K562 (cell line): ENCODE measurements around the gene APOC1. TPM values are rescaled to one million over a fixed set of nuclear protein-coding genes. Genes with fewer than 3 reads are reported as not detected.

Source experiments
- ARID4B ChIP-seq: sonication (generic); formaldehyde crosslinking; IDR thresholded peaks from 2 replicates; pipeline ENCODE4 v1.8.0; 2022; ENCODE audit warnings: mild to moderate bottlenecking, missing genetic modification reagents
- CBX1 ChIP-seq: sonication (generic); IDR thresholded peaks from 2 replicates; pipeline ENCODE4 v1.6.1; 2016; ENCODE audit warnings: antibody characterized with exemption, low read depth, mild to moderate bottlenecking
- HMGXB4 ChIP-seq: sonication (generic); formaldehyde crosslinking; IDR thresholded peaks from 2 replicates; pipeline ENCODE4 v1.8.1; 2023; ENCODE audit warnings: mild to moderate bottlenecking, missing genetic modification reagents
- KDM5B ChIP-seq: fragments of 200-600 bp; sonication (generic); IDR thresholded peaks from 2 replicates; pipeline ENCODE4 v1.6.1; 2012; ENCODE audit warnings: low read depth, mild to moderate bottlenecking, moderate library complexity, low read length, control low read depth, inconsistent platforms; ENCODE audit not compliant: insufficient replicate concordance
- KLF13 ChIP-seq: fragments of 450-650 bp; IDR thresholded peaks from 2 replicates; pipeline ENCODE4 v1.6.1; 2016; ENCODE audit warnings: missing genetic modification characterization, low read depth, mild to moderate bottlenecking, missing compliant biosample characterization, moderate library complexity, borderline replicate concordance
- MAZ ChIP-seq, 2 experiments: fragments of 450-650 bp in 1 of 2; sonication (generic) in 1 of 2; formaldehyde crosslinking; IDR thresholded peaks in 1 of 2; conservative IDR thresholded peaks in 1 of 2; 2 replicates each; pipeline versions ENCODE4 v1.4.0 to v1.5.0; 2020; ENCODE audit warnings: mild to moderate bottlenecking in 1 of 2, missing genetic modification reagents in 1 of 2
- MTA2 ChIP-seq: fragments of 450-650 bp; IDR thresholded peaks from 2 replicates; pipeline ENCODE4 v1.6.1; 2016; ENCODE audit warnings: low read depth
- NEUROD1 ChIP-seq: fragments of 150-350 bp; IDR thresholded peaks from 2 replicates; pipeline ENCODE4 v1.6.1; 2014; ENCODE audit warnings: borderline replicate concordance, low read length, low read depth; ENCODE audit not compliant: partially characterized antibody
- NFYB ChIP-seq: IDR thresholded peaks from 2 replicates; pipeline ENCODE4 v1.6.1; 2011; ENCODE audit warnings: mild to moderate bottlenecking, moderate library complexity; ENCODE audit not compliant: insufficient read length; ENCODE audit errors: extremely low read depth
- NRF1 ChIP-seq, 2 experiments: fragments of 450-650 bp; IDR thresholded peaks in 1 of 2; conservative IDR thresholded peaks in 1 of 2; 2 replicates each; pipeline ENCODE4 v1.6.1; 2014; ENCODE audit warnings: mild to moderate bottlenecking in 2 of 2
- POLR2B ChIP-seq: fragments of 450-650 bp; IDR thresholded peaks from 2 replicates; pipeline ENCODE4 v1.6.1; 2018; ENCODE audit warnings: low read depth; ENCODE audit not compliant: partially characterized antibody
- RBM25 ChIP-seq: fragments of 200-400 bp; formaldehyde crosslinking; IDR thresholded peaks from 2 replicates; pipeline ENCODE4 v1.6.1; 2018; ENCODE audit warnings: low read length, low read depth, moderate library complexity; ENCODE audit not compliant: severe bottlenecking
- RNF2 ChIP-seq: sonication (generic); IDR thresholded peaks from 2 replicates; pipeline ENCODE4 v1.6.1; 2016
- SUPT5H ChIP-seq: fragments of 450-650 bp; IDR thresholded peaks from 2 replicates; pipeline ENCODE4 v1.6.1; 2016
- TARDBP ChIP-seq: fragments of 450-650 bp; IDR thresholded peaks from 2 replicates; pipeline ENCODE4 v1.6.1; 2016
- THRA ChIP-seq: fragments of 450-650 bp; IDR thresholded peaks from 2 replicates; pipeline ENCODE4 v1.6.1; 2017; ENCODE audit warnings: mild to moderate bottlenecking, moderate library complexity
- ZBTB2 ChIP-seq: fragments of 450-650 bp; IDR thresholded peaks from 2 replicates; pipeline ENCODE4 v1.6.1; 2016; ENCODE audit warnings: antibody characterized with exemption
- ZFX ChIP-seq: sonication (generic); formaldehyde crosslinking; IDR thresholded peaks from 2 replicates; pipeline ENCODE4 v1.8.0; 2022; ENCODE audit warnings: mild to moderate bottlenecking, missing genetic modification reagents, moderate library complexity
- polyA plus RNA-seq, 8 experiments: library from polyadenylated mRNA; depleted of rRNA in 4 of 8; stranded (reverse) in 5 of 8; unstranded in 3 of 8; fragments of >200 nt; fragmentation: Nextera tagmentation in 2 of 8; fragmentation: Illumina TruSeq in 1 of 8; extraction: Ambion mirVana in 2 of 8; extraction: Trizol in 1 of 8; gene quantifications; 2 replicates each; pipeline versions ENCODE4 v1.2.1 to v1.2.3, GENCODE V29; 2011 to 2014; ENCODE audit warnings: inconsistent platforms in 1 of 8, missing spikeins in 1 of 8
- total RNA-seq, 7 experiments: library from RNA; depleted of rRNA in 6 of 7; stranded (reverse); fragments of >200 nt in 6 of 7; fragmentation: Illumina TruSeq in 2 of 7; extraction: Trizol in 2 of 7; gene quantifications; 2 replicates each; pipeline versions ENCODE4 v1.2.1 to v1.2.3, GENCODE V29; 2011 to 2021; ENCODE audit warnings: low replicate concordance in 1 of 7

The APOC1 gene
- total and polyA plus RNA-seq, 9 of the 15 experiments (the other 6 are each of a cell fraction or from before 2014, with no cell fraction given), result 115 to 408 (median 220) TPM

DNA sequence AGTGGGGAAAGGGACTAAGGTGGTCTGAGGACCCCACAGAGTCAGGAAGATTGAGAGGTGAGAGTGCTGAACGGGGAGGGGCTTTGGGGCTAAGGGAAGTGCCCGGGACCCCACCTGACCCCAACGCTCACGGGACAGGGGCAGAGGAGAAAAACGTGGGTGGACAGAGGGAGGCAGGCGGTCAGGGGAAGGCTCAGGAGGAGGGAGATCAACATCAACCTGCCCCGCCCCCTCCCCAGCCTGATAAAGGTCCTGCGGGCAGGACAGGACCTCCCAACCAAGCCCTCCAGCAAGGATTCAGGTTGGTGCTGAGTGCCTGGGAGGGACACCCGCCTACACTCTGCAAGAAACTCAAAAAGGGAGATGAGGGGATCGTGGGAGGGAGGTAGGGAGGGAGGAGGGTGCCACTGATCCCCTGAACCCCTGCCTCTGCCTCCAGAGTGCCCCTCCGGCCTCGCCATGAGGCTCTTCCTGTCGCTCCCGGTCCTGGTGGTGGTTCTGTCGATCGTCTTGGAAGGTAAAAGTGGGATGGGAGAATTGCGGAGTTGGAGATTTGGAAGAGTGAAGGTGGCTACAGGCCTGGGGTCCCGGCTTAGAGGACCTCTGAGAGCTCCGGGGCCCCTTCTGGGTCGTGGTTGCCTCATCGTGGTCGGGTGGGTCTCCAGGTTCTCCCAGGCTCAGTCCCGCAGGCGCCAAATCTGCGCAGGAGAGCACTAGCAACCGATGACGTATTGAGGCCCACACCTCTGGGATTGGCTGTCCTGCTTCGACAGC lies at the start of gene APOC1 (continued):
- 0 out of 2 replicates have a peak, but pooled peaks have one; percentile 48 for TF ChIP-seq CBX1
- TF ChIP-seq NEUROD1, result peak; percentile 8
- peak; percentile 77 for TF ChIP-seq SUPT5H
- peak; percentile 44; the same call in 1 of the 2 replicates for TF ChIP-seq THRA
- peak; percentile 59; the same call in 1 of the 2 replicates for TF ChIP-seq KLF13
- TF ChIP-seq MTA2, result 0 out of 2 replicates have a peak, but pooled peaks have one; percentile 5
- 0 out of 2 replicates have a peak, but pooled peaks have one; percentile 2 for TF ChIP-seq ZBTB2
- 0 out of 2 replicates have a peak, but pooled peaks have one; percentile 8 for TF ChIP-seq HMGXB4
- peak; percentile 51 for TF ChIP-seq RBM25
- TF ChIP-seq RNF2, result 0 out of 2 replicates have a peak, but pooled peaks have one; percentile 19
- TF ChIP-seq ARID4B (CRISPR knock-in tag), result peak; percentile 38; the same call in 1 of the 2 replicates
- peak; percentile 87 for TF ChIP-seq KDM5B
- TF ChIP-seq POLR2B, result peak; percentile 81
- peak; percentile 86 to 88 for TF ChIP-seq NRF1 (conservative IDR thresholded peaks at IDR 0.05 in 1 of 2, IDR thresholded peaks at IDR 0.05 in 1 of 2)
- peak; percentile 70 for TF ChIP-seq TARDBP
- peak; percentile 98 for TF ChIP-seq NFYB
- TF ChIP-seq MAZ (CRISPR knock-in tag; conservative IDR thresholded peaks at IDR 0.05 in 1 of 2, IDR thresholded peaks at IDR 0.05 in 1 of 2), result peak in 1 of 2 experiments; percentile 10; a peak in 1 of 4 replicates
- peak; percentile 54 for TF ChIP-seq ZFX (CRISPR knock-in tag)
